ES-I3 (cell line): ENCODE data around the gene FAM53A.

ENCODE experiments used
- H3K36me3 ChIP-seq: 2 replicates; pipeline ENCODE4 v1.6.1; 2013; ENCODE audit warnings: mild to moderate bottlenecking, low read length, control low read depth, moderate library complexity; ENCODE audit not compliant: insufficient read depth
- H3K4me1 ChIP-seq: 2 replicates; pipeline ENCODE4 v1.6.1; 2013; ENCODE audit warnings: mild to moderate bottlenecking, control low read depth, low read length; ENCODE audit not compliant: insufficient read depth
- H3K9ac ChIP-seq: 2 replicates; pipeline ENCODE4 v1.6.1; 2013; ENCODE audit warnings: low read depth, mild to moderate bottlenecking, low read length, moderate library complexity
- H3K9me3 ChIP-seq: 2 replicates; pipeline ENCODE4 v1.6.1; 2013; ENCODE audit warnings: mild to moderate bottlenecking, low read length, moderate library complexity; ENCODE audit not compliant: control insufficient read depth, insufficient read depth

Gene FAM53A

DNA sequence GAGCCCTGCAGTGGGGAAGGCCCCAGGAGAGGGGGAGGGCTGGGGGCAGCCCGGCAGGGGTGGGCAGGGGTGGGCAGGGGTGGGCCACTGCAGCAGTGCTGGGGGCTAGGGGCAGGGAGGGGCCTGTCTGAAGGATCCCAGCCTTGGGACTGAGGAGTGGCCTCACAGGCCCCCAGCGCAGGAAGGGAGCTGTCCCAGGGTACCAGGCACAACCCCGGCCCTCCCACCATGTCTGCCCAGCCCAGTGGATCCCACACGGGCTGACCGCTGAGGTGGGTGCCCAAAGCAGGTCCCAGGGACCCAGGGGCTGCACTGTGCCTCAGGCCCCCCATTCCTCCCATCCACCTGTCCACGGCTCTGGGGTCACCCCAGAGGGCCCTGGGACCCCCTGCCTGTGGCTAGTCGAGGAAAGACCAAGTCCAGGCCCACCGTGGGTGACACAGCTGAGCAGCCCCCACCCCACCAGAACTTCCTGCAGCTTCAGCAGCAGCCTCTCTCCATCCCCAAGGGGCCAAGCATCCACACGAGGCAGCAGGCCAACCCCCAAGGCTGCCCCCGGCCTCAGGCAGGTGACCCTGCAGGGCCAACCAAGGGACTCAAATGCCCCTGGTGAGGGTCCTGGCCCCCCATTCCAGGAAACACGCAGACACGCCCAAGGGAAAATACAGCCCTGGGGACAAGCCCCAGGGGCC is 46.4 kb downstream of the FAM53A start:
- Histone ChIP-seq H3K9me3 (no peaks in the 10 kb centered on the region), H3K9ac (no peak overlapping the region), H3K4me1 (no peaks in the 10 kb centered on the region), H3K36me3 (no peaks in the 10 kb centered on the region)

DNA sequence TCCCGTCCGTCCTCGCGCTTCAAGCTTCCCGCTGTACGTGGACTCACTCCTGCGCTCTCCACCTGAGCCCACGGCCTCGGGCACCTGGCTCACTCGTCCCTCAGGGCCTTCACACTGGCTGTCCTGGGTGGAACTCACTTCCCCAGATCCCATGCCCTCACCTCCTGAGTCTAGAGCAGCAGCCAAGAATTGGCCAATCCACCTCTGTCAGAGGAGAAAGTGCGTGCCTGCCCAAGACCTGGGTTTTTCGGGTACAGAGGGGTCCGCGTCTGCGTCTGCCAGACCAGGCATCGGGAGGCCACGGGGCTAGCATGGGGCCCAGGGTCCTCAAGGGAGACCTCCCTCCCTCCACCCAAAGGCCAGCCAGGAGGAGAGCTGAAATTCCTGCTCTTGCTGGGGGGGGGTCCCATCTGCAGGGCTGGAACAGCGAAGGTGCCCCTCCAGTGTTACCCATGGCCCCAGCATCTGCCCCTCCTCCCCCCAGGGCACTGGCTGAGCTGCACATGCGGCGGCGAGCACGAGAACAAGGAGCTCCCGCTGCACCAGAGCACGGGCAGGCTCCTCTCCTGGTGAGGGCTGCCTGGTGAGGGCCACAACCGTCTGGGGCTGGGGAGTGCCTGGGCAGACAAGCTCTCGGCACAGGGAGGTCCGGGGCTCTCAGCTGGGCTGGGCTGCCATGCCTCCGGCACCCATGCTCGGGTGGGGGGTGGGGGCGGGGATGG is 47.5 kb downstream of the FAM53A start:
- Histone ChIP-seq H3K4me1 (no peaks in the 10 kb centered on the region), H3K9me3 (no peaks in the 10 kb centered on the region), H3K9ac (no peak overlapping the region), H3K36me3 (no peaks in the 10 kb centered on the region)

DNA sequence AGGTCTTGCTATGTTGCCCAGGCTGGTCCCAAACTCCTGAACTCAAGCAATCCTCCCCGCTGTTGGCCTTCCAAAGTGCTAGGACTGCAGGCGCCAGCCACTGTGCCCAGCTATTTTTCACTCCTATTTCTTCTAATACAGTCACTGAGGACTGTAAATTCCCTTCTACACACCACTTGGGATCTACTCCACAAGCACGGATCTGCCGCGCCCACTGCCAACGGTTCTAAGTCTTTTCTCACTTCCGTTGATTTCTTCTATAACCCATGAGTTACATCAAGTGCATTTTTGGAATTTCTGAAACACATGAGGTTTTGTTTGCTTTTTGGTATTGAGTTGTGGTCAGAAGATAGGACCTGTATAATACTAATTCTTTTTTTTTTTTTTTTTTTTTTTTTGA is 48.6 kb downstream of the FAM53A start:
- no peaks in the 10 kb centered on the region for H3K9me3 ChIP-seq
- H3K4me1 ChIP-seq = no peaks in the 10 kb centered on the region
- no peaks in the 10 kb centered on the region for H3K36me3 ChIP-seq
- no peak overlapping the region for H3K9ac ChIP-seq

DNA sequence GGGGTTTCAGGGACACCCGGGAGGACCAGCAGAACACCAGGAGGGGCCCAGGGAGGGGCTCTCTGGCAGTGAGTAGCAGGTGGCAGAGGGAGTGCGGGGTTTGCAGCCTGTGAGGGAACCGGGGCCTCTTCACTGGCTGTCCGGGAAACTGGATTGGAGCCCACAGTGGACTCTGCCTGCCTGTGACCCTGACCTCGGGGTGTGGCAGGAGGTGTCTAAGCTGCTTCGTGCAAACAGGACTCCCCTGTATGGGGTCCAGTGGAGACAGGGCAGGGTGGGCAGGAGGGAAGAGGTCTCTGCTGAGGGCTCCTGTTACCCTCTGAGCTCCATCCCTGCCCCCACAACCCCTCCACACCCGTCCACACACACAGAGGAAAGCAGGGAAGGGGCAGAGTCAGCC is 50.1 kb downstream of the FAM53A start:
- Histone ChIP-seq H3K9me3 (no peaks in the 10 kb centered on the region), H3K9ac (no peak overlapping the region), H3K4me1 (no peaks in the 10 kb centered on the region), H3K36me3 (no peaks in the 10 kb centered on the region)

DNA sequence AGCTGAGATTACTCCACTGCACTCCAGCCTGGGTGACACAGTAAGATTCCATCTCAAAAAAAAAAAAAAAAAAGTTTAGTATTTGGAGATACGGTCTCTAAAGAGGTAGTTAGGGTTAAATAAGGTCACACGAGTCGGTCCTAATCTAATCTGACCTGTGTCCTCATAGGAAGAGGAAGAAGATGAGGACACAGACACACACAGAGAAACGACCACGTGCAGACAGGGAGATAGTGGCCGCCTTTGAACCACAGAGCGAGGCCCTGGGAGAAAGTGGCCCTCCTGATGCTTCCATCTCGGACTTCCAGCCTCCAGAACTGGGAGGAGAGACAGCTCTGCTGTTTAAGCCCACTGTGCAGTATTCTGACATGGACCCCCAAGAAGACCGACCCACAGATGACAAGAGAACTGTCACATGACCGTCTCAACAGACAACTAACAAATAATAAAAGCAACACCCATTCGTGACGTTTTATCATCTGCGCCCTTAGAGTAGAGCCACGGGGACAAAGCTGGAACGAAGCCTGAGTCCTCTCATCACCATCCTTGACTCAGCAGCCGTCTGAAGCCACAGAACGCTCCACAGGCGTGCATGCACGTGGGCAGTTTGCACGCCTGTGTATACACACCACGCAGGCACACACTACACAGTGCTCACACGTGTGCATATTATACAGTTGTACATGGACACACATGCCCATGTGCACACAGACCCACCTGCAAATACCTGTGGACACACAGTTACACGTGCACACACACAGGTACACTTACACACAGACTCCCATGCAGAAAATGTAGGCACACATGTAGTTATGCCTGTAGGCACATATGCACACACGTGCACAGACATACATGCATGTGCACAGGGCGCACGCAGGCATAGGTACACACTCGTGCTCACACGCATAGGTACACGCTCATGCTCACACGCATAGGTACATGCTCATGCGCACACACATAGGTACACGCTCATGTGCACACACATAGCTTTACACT is 51.7 kb downstream of the FAM53A start:
- Histone ChIP-seq H3K4me1 (no peaks in the 10 kb centered on the region), H3K9me3 (no peaks in the 10 kb centered on the region), H3K9ac (no peak overlapping the region)

GRCh38 chr4:1631136-1631535 is 53.0 kb downstream of the FAM53A start:
- Histone ChIP-seq H3K9me3 (no peaks in the 10 kb centered on the region), H3K4me1 (no peaks in the 10 kb centered on the region), H3K36me3 (no peaks in the 10 kb centered on the region), H3K9ac (no peak overlapping the region)

More for the DNA sequence above, 51.7 kb downstream of the FAM53A start:
- H3K36me3 ChIP-seq = no peaks in the 10 kb centered on the region

- no peaks in the 10 kb centered on the region for H3K9me3 ChIP-seq
- no peaks in the 10 kb centered on the region for H3K36me3 ChIP-seq
- no peaks in the 10 kb centered on the region for H3K4me1 ChIP-seq
- no peak overlapping the region for H3K9ac ChIP-seq
Observed at GRCh38 chr4:1630266-1630665, 53.8 kb downstream of the FAM53A start.

DNA sequence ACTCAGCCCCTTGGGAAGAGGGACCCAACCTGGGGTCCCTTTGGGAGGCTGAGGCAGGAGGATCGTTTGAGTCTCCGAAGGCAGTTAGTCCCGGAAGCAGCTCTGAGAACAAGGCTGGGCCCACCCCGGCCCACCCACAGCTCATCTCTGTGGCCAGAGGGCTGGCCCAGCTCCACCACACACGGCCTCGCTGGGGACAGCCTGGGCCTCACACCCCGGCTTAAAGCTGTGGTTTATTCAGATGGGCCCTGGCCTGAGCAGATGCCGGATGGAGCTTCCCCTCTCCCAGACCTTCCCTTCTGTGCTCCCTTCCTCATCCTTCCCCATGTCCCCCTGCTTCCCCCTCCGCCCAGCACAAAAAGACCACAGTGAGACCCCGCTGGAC is 54.4 kb downstream of the FAM53A start:
- Histone ChIP-seq H3K9me3 (no peaks in the 10 kb centered on the region), H3K4me1 (no peaks in the 10 kb centered on the region), H3K9ac (no peak overlapping the region), H3K36me3 (no peaks in the 10 kb centered on the region)

DNA sequence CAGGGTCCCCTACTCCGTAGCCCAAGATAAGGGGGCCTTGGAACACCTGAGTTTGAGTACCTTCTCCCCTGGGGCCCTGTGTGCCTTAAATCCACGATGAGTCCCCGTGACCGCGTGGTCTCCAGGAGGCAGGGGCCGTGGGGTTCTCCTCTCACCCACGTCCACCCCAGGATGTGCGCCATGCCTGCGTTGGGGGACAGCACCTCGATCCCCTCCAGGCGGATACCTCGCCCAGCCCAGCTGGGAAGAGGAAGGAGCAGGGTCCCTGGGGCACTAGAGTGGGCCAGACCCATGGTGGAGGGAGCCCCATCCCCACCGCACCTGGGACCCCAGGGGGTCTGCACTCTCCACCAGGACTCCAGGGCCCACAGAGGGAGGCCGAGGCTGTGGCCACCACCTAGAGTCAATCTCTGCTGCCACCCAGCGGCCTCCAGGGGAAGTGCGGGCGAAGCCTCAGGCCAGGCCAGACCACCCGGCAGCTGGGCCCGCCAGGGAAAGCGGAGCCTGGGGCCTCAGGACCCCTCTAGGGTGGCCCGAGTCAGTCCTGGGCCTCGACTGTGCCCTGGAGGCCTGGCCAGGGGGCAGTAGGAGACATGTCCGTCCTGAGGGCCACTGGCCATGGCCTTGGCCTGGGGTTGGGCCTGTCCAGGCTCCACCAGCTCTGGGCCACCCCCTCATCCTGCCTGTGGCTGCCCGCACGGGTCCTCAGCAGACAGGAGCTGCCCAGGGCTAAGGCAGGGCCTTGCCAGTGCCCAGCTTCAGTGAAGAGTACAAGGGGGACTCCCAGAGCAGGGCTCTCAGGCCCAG is 55.0 kb downstream of the FAM53A start:
- no peaks in the 10 kb centered on the region for H3K9me3 ChIP-seq
- H3K36me3 ChIP-seq = no peaks in the 10 kb centered on the region
- H3K9ac ChIP-seq = no peak overlapping the region
- no peaks in the 10 kb centered on the region for H3K4me1 ChIP-seq

DNA sequence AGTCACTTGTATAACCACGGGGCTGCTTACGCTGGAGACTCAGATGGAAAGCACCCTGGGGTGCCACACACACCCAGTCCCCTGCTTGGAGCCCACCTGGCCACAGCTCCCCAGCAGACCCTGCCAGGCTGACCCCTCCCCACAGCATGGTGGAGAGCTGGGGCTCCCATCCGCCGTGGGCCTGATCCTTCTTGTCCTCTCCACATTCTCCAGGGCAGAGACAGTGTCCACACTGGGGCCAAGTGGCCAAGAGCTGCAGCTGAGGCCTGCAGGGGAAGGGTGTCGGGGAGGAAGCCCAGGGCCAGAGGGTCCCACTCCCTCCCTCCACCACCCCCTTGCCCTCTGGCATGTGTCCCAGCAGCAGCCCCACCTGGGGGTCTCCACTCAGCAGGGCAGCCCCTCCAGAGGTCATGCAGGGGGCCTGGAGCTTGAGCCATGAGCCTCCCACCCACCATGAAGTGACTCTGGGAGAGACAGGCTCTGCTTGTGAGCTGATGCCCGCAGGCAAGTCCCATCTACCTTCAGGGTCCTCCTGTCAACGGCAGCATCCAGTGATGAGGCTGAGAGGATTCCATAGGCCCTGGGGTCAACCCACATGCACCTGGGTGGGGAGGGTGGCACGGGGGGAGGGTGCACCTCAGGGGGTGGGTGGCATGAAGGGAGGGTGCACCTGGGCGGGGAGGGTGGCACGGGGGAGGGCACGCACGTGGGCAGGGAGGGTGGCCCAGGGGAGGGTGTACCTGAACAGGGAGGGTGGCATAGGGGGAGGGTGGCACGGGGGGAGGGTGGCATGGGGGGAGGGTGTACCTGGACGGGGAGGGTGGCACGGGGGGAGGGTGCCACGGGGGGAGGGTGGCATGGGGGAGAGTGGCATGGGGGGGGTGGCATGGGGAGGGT is 56.4 kb downstream of the FAM53A start:
- Histone ChIP-seq H3K9me3 (no peaks in the 10 kb centered on the region), H3K9ac (no peak overlapping the region), H3K4me1 (no peaks in the 10 kb centered on the region), H3K36me3 (no peaks in the 10 kb centered on the region)

GRCh38 chr4:1626941-1627340 is 57.2 kb downstream of the FAM53A start:
- no peaks in the 10 kb centered on the region for H3K4me1 ChIP-seq
- H3K9me3 ChIP-seq = no peaks in the 10 kb centered on the region
- no peaks in the 10 kb centered on the region for H3K36me3 ChIP-seq
- no peak overlapping the region for H3K9ac ChIP-seq

DNA sequence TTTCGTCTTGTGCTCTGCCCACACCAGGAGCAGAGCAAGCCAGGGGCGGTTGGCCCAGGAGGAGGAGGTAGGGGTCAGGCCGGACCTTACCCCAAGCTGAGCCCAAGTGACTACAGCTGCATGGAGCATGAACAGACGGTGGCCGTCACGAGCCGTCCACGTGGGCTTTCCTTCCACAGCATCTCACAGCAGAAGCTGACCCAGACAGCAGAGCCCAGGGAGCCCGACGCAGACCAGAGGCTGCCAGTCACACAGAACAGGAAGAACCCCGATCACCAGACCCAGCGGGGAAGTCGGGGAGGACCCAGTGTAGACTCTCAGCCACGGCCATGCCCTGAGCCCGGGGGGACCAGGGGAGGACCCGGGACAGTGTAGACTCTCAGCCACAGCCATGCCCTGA is 58.0 kb downstream of the FAM53A start:
- Histone ChIP-seq H3K9me3 (no peaks in the 10 kb centered on the region), H3K36me3 (no peaks in the 10 kb centered on the region), H3K4me1 (no peaks in the 10 kb centered on the region), H3K9ac (no peak overlapping the region)

DNA sequence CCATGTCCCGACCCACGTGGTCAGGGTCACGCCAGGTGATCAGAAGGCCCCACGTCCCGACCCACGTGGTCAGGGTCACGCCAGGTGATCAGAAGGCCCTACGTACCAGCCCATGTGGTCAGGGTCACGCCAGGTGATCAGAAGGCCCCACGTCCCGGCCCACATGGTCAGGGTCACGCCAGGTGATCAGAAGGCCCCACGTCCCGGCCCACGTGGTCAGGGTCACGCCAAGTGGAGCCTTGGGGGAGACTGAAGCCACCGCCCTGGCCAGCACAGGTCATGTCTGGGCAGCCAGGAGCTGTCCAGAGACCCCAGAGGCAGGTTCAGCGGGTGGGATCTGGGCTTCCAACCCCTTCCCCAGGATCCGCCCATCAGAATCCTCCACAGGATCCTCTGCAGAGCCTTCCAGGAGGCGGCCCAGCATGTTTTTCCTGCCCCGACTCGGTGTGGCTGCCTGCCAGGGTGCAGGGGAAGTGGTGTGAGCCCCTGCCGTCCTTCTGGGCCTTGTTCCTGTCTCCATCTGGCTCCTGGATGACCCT is 58.4 kb downstream of the FAM53A start:
- Histone ChIP-seq H3K4me1 (no peaks in the 10 kb centered on the region), H3K9me3 (no peaks in the 10 kb centered on the region)

More for the DNA sequence above, 58.4 kb downstream of the FAM53A start:
- Histone ChIP-seq H3K9ac (no peak overlapping the region), H3K36me3 (no peaks in the 10 kb centered on the region)
